ENCODE results near the gene HVCN1. TPM values are rescaled to one million over a fixed set of nuclear protein-coding genes. Genes with fewer than 3 reads are reported as not detected.

The HVCN1 gene, protein sequence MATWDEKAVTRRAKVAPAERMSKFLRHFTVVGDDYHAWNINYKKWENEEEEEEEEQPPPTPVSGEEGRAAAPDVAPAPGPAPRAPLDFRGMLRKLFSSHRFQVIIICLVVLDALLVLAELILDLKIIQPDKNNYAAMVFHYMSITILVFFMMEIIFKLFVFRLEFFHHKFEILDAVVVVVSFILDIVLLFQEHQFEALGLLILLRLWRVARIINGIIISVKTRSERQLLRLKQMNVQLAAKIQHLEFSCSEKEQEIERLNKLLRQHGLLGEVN
- total RNA-seq (2021; fragmentation: NEBNext Ultra II Directional; extraction: Animal tissue kit (Norgen Biotek cat#: 25700)) (5.6 and 5.8 TPM in 2 replicates), polyA plus RNA-seq (2011; rRNA removed) (10.5 and 11.2 TPM in 2 replicates), polyA minus RNA-seq (2011; rRNA and poly(A)+ RNA removed) (3.7 and 6.0 TPM in 2 replicates)
- 8.0 TPM for polyA plus RNA-seq (2011; cell fraction: cytosol; rRNA removed)
- 5.7 TPM for polyA plus RNA-seq (2011; cell fraction: nucleus; rRNA removed)
- polyA plus RNA-seq (2012, experiment 1 of 2) = 7.3 to 9.5 TPM (median 7.9 TPM) in 4 replicates
- polyA plus RNA-seq (2012, experiment 2 of 2) = 7.0 TPM
- 14.1 TPM for polyA plus RNA-seq (2013, experiment 1 of 2)
- 14.7 TPM for polyA plus RNA-seq (2013, experiment 2 of 2)
- 2.9 TPM for polyA minus RNA-seq (2011; cell fraction: cytosol; rRNA and poly(A)+ RNA removed)
- polyA minus RNA-seq (2011; cell fraction: nucleus; rRNA and poly(A)+ RNA removed) = 3.0 TPM
- long read RNA-seq, experiment 1, partial matches to known transcripts = 3 of 8 reads
- long read RNA-seq, experiment 1, other reads (novel, unspliced or antisense) = 4 of 8 reads
- long read RNA-seq, experiment 2, partial matches to known transcripts = 2 of 11 reads
- long read RNA-seq, experiment 2, other reads (novel, unspliced or antisense) = 5 of 11 reads

DNA sequence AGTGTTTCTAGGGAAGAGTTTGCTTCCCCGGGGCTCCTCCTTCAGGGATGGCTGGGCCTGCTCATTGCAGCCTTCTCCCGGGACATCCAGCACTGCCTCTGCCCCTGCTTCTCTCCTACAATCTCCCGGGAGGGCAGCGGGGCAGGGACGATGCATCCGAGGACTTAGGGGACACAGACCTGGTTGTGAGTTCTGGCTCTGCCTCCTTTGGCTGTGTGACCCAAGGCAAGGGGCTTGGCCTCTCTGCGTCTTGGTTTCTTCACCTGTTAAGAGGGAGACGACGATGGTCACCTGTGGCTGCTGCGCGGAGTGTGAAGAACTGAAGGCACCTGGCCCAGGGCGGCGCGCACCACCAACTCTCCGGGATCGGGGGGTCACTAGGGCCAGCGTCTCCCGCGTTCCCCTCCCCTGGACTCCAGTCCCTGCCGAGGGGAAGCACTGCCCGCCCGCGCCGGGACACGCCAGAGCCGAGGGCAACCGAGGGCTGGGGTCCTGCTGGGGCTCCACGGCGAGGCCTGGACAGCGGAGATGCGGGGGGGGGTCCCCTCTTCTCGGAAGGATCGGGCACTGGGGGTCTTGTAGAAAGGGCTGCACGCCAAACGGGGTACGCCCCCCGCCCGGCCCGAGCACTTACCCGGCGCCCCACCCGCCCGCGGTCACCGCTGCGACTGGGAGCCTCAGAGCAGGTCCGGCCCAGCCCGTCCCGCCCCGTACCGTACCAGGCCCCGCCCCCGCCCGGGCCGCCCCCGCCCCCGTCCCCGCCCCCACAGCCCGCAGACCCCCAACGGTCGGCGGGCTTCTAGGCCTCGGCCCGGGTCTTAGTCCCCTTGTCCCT lies at the start of gene HVCN1:
HVCN1 (minus strand) TSS at position 670 of the 835 bp plus-strand sequence. CDS start 5,870 bp downstream, outside the sequence.
- peak within 1 kb of the TSS; percentile 64; the same call in 1 of the 2 replicates for H3K27ac ChIP-seq (ENCODE audit: low read depth, low read length)
- peak within 1 kb of the TSS; percentile 97 for H4K5ac ChIP-seq (ENCODE audit: insufficient read length, low read depth, low read length)
- peak within 1 kb of the TSS; percentile 95 for H3K18ac ChIP-seq (ENCODE audit: extremely low read depth, low read length)
- H2AFZ ChIP-seq (ENCODE audit: low read length) = peak within 1 kb of the TSS; percentile 98
- no peak for DNase-seq (ENCODE audit: low read depth in 1 of 2, low spot score in 2 of 2)
- H4K20me1 ChIP-seq (replicated peaks in 1 of 2; ENCODE audit: control insufficient read depth in 1 of 2, insufficient read depth in 2 of 2, low read length in 2 of 2) = no peaks in the 10 kb centered on the region
- WGBS, 2 experiments (ENCODE audit: extremely low coverage in 1 of 2, insufficient coverage in 1 of 2, insufficient read length in 1 of 2, insufficient replicate concordance in 2 of 2, low coverage in 1 of 2, low lambda C conversion rate in 2 of 2, missing lambda C conversion rate in 1 of 2) = 28% methylated on average over 12 of the region's 64 CpGs; no CpG with 5 or more reads in 1 of the 2 experiments
- H2AK5ac ChIP-seq (ENCODE audit: low read depth, low read length) = no peak within 1 kb of the TSS
- H3K4me1 ChIP-seq (replicated peaks in 1 of 4; ENCODE audit: control insufficient read depth in 3 of 4, insufficient read depth in 4 of 4, low read length in 3 of 4) = peaks cover 2 to 15% (median 6%) of the 10 kb centered on the region in 4 experiments
- POLR2A ChIA-PET (ENCODE audit: partially characterized antibody) = interaction anchor here (1.0 to 2.5 kb wide), 9 partner anchors 9 to 157 kb away, joined by 3 to 9 read pairs (median 3); partner anchors contain the start of gene PPP1CC
- H3K23me2 ChIP-seq (ENCODE audit: low read depth, low read length) = peaks cover 6% of the 10 kb centered on the region
- peak within 1 kb of the TSS; percentile 62 for H2BK5ac ChIP-seq (ENCODE audit: low read depth, low read length)
- no peak within 1 kb of the TSS for H3K14ac ChIP-seq (ENCODE audit: insufficient read length)
- peak within 1 kb of the TSS; percentile 17 for H3K56ac ChIP-seq (replicated peaks; ENCODE audit: insufficient read length, low read depth, low read length)
- peaks cover 0 to 13% (median 9%) of the 10 kb centered on the region in 4 experiments; a peak in 5 of 7 replicates for H3K27me3 ChIP-seq (replicated peaks in 1 of 4; ENCODE audit: control insufficient read depth in 3 of 4, extremely low read depth in 1 of 4, insufficient read depth in 3 of 4, low read length in 3 of 4)
- no peak within 1 kb of the TSS for H3K23ac ChIP-seq (ENCODE audit: insufficient read length)
- H2BK120ac ChIP-seq (replicated peaks; ENCODE audit: low read depth, low read length) = peak within 1 kb of the TSS; percentile 56
- H2BK20ac ChIP-seq (ENCODE audit: low read length) = 0 out of 2 replicates have a peak within 1 kb of the TSS, but pooled peaks have one; percentile 51
- peak within 1 kb of the TSS; percentile 80 for H4K8ac ChIP-seq (ENCODE audit: extremely low read depth, insufficient read depth, low read length)
- no peaks in the 10 kb centered on the region for H3K9me3 ChIP-seq (ENCODE audit: insufficient read depth in 2 of 2, low read depth in 1 of 2, low read length in 1 of 2)
- peak within 1 kb of the TSS; percentile 46 to 71 (median 56) for H3K4me3 ChIP-seq (ENCODE audit: extremely low read depth in 1 of 4, insufficient read depth in 2 of 4, low read depth in 3 of 4, low read length in 4 of 4)
- H2BK12ac ChIP-seq (ENCODE audit: low read depth, low read length) = peak within 1 kb of the TSS; percentile 62; the same call in 1 of the 2 replicates
- H3K79me2 ChIP-seq (ENCODE audit: control insufficient read depth in 1 of 2, insufficient read depth in 2 of 2, low read length in 2 of 2) = no peaks in the 10 kb centered on the region
- peak within 1 kb of the TSS; percentile 83; the same call in 1 of the 2 replicates for H2BK15ac ChIP-seq (ENCODE audit: low read length)
- peak within 1 kb of the TSS; percentile 49 to 65 (median 58); a peak in 6 of 7 replicates for H3K9ac ChIP-seq (replicated peaks in 1 of 4; ENCODE audit: extremely low read depth in 1 of 4, low read depth in 3 of 4, low read length in 3 of 4)
- peak within 1 kb of the TSS; percentile 98 for H3K4ac ChIP-seq (replicated peaks; ENCODE audit: insufficient read length, low read depth, low read length)
- CTCF ChIA-PET (ENCODE audit: partially characterized antibody) = interaction anchor here (0.7 to 1.3 kb wide), 3 partner anchors 9 to 16 kb away, joined by 3 to 4 read pairs (median 3); no protein-coding TSS in a partner anchor
- H3K36me3 ChIP-seq (ENCODE audit: control insufficient read depth in 2 of 4, insufficient read depth in 4 of 4, low read length in 3 of 4) = no peaks in the 10 kb centered on the region
- no peak for FAIRE-seq
- peak within 1 kb of the TSS; percentile 88 for H4K91ac ChIP-seq (replicated peaks; ENCODE audit: insufficient read length, low read length)
- H3K79me1 ChIP-seq (ENCODE audit: low read depth, low read length) = no peaks in the 10 kb centered on the region
- H3K4me2 ChIP-seq (ENCODE audit: insufficient read depth in 1 of 2, low read depth in 2 of 2, low read length in 2 of 2) = peak within 1 kb of the TSS; percentile 83 to 85
- TF ChIP-seq TAF7 (optimal IDR thresholded peaks at IDR 0.05; ENCODE audit: borderline replicate concordance, low read depth, low read length) = peak; percentile 23
- TF ChIP-seq POLR2AphosphoS5 (IDR thresholded peaks at IDR 0.05; ENCODE audit: low read depth, low read length) = peak; percentile 33; the same call in 1 of the 2 replicates
- TF ChIP-seq EZH2 (IDR thresholded peaks at IDR 0.05; ENCODE audit: low read depth, low read length, severe bottlenecking) = no peak
- TF ChIP-seq, protein P1, sequence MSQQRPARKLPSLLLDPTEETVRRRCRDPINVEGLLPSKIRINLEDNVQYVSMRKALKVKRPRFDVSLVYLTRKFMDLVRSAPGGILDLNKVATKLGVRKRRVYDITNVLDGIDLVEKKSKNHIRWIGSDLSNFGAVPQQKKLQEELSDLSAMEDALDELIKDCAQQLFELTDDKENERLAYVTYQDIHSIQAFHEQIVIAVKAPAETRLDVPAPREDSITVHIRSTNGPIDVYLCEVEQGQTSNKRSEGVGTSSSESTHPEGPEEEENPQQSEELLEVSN (IDR thresholded peaks at IDR 0.05) = peak; percentile 33; the same call in 1 of the 2 replicates
- TF ChIP-seq RNF2 (IDR thresholded peaks at IDR 0.05; ENCODE audit: borderline replicate concordance, low read depth, low read length, missing control alignments, poor library complexity, severe bottlenecking) = no peak

Measured in H1 (cell line).